Smooth muscle cell (in vitro differentiated cells): ENCODE measurements around the gene C10orf67. TPM values are rescaled to one million over a fixed set of nuclear protein-coding genes. Genes with fewer than 3 reads are reported as not detected.
"Not testable (repeated sequence)": the region's sequence is repeated elsewhere in the genome, so short reads cannot be mapped to it uniquely, and the experiment has no call there.

Experiments
- DNase-seq: peaks from one replicate; lab custom pipeline; 2025; ENCODE audit not compliant: unreplicated experiment; lab: John Stamatoyannopoulos, UW
- H2AFZ ChIP-seq: fragments of 200-600 bp; sonication (generic); 2 replicates; pipeline ENCODE4 v1.6.0; 2016; ENCODE audit warnings: antibody characterized with exemption, low read depth, mild to moderate bottlenecking
- H3F3A ChIP-seq: fragments of 200-600 bp; sonication (generic); 2 replicates; pipeline ENCODE4 v1.6.0; 2017; ENCODE audit warnings: antibody characterized with exemption, low read depth
- H3K27ac ChIP-seq: fragments of 200-600 bp; sonication (generic); 2 replicates; pipeline ENCODE4 v1.5.1; 2016; ENCODE audit warnings: low read depth, mild to moderate bottlenecking
- H3K27me3 ChIP-seq: fragments of 200-600 bp; sonication (generic); 2 replicates; pipeline ENCODE4 v1.6.1; 2016; ENCODE audit warnings: low read depth, mild to moderate bottlenecking
- H3K36me3 ChIP-seq: fragments of 200-600 bp; sonication (generic); 2 replicates; pipeline ENCODE4 v1.5.1; 2016; ENCODE audit warnings: low read depth
- H3K4me1 ChIP-seq: fragments of 200-600 bp; sonication (generic); 2 replicates; pipeline ENCODE4 v1.5.1; 2016; ENCODE audit warnings: low read depth
- H3K4me2 ChIP-seq: fragments of 200-600 bp; sonication (generic); 2 replicates; pipeline ENCODE4 v1.6.0; 2016; ENCODE audit warnings: mild to moderate bottlenecking
- H3K4me3 ChIP-seq: fragments of 200-600 bp; sonication (generic); 2 replicates; pipeline ENCODE4 v1.5.1; 2016; ENCODE audit warnings: mild to moderate bottlenecking
- H3K79me2 ChIP-seq: fragments of 200-600 bp; sonication (generic); 2 replicates; pipeline ENCODE4 v1.6.0; 2016; ENCODE audit warnings: low read depth, mild to moderate bottlenecking
- H3K9ac ChIP-seq: fragments of 200-600 bp; sonication (generic); 2 replicates; pipeline ENCODE4 v1.6.0; 2016; ENCODE audit warnings: low read depth
- H3K9me3 ChIP-seq: fragments of 200-600 bp; sonication (generic); replicated peaks from 2 replicates; pipeline ENCODE4 v1.5.1; 2016; ENCODE audit warnings: low read depth
- H4K20me1 ChIP-seq: fragments of 200-600 bp; sonication (generic); 2 replicates; pipeline ENCODE4 v1.6.0; 2016; ENCODE audit warnings: low read depth
- WGBS: methylation state at CpG from one replicate; pipeline ENCODE4 v1.1.7; 2016; ENCODE audit warnings: low lambda C conversion rate; 5-methylcytosine and 5-hydroxymethylcytosine counted together
- polyA plus RNA-seq: library from polyadenylated mRNA; unstranded; fragments of >200 nt; fragmentation: Nextera tagmentation; extraction: Ambion mirVana; gene quantifications from 2 replicates; pipeline ENCODE4 v1.2.1, GENCODE V29; 2016
- total RNA-seq: library from RNA; depleted of rRNA; stranded (reverse); fragments of >200 nt; gene quantifications from 2 replicates; pipeline ENCODE4 v1.2.3, GENCODE V29; 2014
- TF ChIP-seq, protein P1 (sequence below): fragments of 200-600 bp; sonication (generic); IDR thresholded peaks from 2 replicates; pipeline ENCODE4 v1.5.1; 2017; ENCODE audit warnings: borderline replicate concordance, mild to moderate bottlenecking, antibody characterized with exemption; ENCODE audit not compliant: insufficient read depth, poor library complexity, severe bottlenecking

The C10orf67 gene
- total and polyA plus RNA-seq, 2 experiments from 2014 or later: not detected

DNA sequence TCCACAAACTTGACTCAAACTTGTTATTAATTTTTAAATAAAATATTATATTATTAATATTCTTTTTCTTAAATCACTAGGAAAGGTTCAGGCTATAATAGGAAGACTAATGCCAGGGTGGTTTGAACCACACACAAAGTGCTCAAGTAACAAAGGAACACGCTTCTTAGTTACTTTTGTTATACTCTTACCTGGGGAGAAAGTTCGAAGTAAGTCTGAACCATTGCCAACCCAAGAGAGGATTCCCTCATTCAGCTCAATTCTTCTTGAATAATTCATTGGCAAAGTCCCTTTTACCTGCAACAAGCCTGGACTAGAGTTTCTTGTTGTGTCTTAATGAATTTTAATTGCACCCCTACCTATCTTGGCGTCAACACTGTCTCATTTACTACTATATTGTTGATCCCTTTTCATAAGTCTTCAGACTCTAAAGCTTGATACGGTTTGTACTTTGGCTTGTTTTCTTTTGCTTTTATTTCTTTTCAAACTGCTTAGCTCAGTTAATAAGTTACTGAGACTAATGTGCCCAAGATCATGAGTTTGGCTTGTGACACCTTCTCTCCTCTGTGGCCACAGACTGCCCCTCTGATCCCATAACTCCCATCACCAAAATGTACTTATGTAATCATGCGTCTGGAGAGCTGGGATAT, 10.2 kb upstream of the C10orf67 start:
- no peaks in the 10 kb centered on the region for H4K20me1 ChIP-seq
- no peak for DNase-seq
- H3K4me3 ChIP-seq: no peak overlapping the region
- TF ChIP-seq, protein P1, sequence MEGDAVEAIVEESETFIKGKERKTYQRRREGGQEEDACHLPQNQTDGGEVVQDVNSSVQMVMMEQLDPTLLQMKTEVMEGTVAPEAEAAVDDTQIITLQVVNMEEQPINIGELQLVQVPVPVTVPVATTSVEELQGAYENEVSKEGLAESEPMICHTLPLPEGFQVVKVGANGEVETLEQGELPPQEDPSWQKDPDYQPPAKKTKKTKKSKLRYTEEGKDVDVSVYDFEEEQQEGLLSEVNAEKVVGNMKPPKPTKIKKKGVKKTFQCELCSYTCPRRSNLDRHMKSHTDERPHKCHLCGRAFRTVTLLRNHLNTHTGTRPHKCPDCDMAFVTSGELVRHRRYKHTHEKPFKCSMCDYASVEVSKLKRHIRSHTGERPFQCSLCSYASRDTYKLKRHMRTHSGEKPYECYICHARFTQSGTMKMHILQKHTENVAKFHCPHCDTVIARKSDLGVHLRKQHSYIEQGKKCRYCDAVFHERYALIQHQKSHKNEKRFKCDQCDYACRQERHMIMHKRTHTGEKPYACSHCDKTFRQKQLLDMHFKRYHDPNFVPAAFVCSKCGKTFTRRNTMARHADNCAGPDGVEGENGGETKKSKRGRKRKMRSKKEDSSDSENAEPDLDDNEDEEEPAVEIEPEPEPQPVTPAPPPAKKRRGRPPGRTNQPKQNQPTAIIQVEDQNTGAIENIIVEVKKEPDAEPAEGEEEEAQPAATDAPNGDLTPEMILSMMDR: no peak
- H3K79me2 ChIP-seq: no peaks in the 10 kb centered on the region
- no peak overlapping the region for H2AFZ ChIP-seq
- 69% methylated on average over 5 of the region's 5 CpGs for WGBS
- no peak overlapping the region for H3K4me2 ChIP-seq
- no peaks in the 10 kb centered on the region for H3K9me3 ChIP-seq
- no peaks in the 10 kb centered on the region for H3F3A ChIP-seq
- H3K4me1 ChIP-seq: no peaks in the 10 kb centered on the region
- no peaks in the 10 kb centered on the region for H3K36me3 ChIP-seq
- no peaks in the 10 kb centered on the region for H3K27me3 ChIP-seq
- no peak overlapping the region for H3K27ac ChIP-seq
- no peak overlapping the region for H3K9ac ChIP-seq

DNA sequence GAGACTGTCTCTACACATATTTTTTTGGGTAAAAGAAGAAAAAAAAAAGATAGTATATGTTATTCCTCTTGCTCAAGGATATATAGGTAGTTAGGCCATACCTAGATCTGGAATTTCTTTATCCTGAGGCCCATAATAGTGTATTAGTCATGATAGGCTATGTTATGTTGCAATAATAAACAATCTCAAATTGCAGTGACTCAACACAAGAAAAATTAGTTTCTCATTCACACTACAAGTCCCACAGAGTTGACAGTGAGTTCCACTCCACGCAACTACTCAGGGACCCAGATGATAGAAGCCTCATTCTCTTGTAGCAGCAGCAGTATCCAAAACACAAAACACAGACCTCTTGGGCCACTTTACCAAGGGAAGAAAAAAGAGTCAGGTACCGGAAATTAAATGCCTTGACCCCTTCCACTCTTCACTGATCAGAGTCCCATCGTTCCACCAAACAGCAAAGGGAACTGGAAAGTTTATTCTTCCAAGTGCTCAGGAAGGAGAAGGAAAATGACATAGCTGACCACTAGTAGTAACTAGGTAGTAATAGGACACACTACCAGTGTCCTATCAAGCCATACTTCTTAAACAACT, 7.4 kb upstream of the C10orf67 start:
- H3K4me3 ChIP-seq: no peak overlapping the region
- 77% methylated on average over 3 of the region's 3 CpGs for WGBS

DNA sequence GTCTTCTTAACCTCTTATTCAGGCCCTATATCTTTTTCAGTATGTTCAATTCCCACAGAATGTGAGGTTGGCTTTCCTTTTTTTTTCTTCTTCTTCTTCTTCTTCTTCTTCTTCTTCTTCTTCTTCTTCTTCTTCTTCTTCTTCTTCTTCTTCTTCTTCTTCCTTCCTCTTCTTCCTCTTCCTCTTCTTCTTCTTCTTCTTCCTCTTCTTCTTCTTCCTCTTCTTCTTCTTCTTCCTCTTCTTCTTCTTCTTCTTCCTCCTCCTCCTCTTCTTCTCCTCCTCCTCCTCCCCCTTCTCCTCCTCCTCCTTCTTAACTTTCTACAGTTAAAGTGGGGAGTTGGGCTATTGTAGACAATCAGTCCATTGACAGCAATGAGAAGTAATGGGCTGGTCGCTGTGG, 6.1 kb upstream of the C10orf67 start:
- DNase-seq, H3K79me2 ChIP-seq, H3K4me3 ChIP-seq, H4K20me1 ChIP-seq, H3K9me3 ChIP-seq, H2AFZ ChIP-seq, H3F3A ChIP-seq, H3K4me2 ChIP-seq, H3K9ac ChIP-seq, H3K36me3 ChIP-seq, H3K4me1 ChIP-seq, H3K27me3 ChIP-seq, H3K27ac ChIP-seq: not testable (repeated sequence)
- WGBS: 84% methylated on average over 1 of the region's 1 CpG

More for the DNA sequence above, 7.4 kb upstream of the C10orf67 start:
- H3K27me3 ChIP-seq: peaks cover 4% of the 10 kb centered on the region
- H3F3A ChIP-seq: peaks cover 5% of the 10 kb centered on the region
- no peaks in the 10 kb centered on the region for H3K9me3 ChIP-seq
- no peak overlapping the region for H3K9ac ChIP-seq
- H3K36me3 ChIP-seq: no peaks in the 10 kb centered on the region
- no peak overlapping the region for H3K4me2 ChIP-seq
- no peak overlapping the region for H2AFZ ChIP-seq
- H3K79me2 ChIP-seq: no peaks in the 10 kb centered on the region
- H3K27ac ChIP-seq: no peak overlapping the region
- no peak for DNase-seq
- no peaks in the 10 kb centered on the region for H3K4me1 ChIP-seq
- TF ChIP-seq, protein P1: no peak
- no peaks in the 10 kb centered on the region for H4K20me1 ChIP-seq

DNA sequence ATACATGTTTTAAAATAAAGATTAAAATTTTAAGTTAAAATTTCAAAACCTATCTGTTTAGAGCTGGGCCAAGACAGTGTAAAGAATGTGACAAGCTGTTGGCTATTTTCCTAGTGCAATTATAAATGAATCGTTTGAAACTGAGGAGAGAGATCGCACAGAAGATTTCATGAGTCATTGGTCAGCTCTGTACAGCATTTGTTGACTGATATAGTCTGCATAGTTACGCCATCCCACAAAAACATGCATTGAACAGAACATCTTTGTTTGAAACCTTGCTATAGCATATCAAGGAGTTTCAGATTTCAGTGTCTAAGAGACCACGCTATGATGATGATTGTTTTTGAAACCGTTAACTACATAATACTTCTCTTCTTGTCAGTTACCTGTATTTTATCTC, 1.3 kb upstream of the C10orf67 start:
- H3K27ac ChIP-seq: peak overlapping the region; percentile 75
- H3K9ac ChIP-seq: peak overlapping the region; percentile 20
- no peaks in the 10 kb centered on the region for H3K9me3 ChIP-seq
- H2AFZ ChIP-seq: no peak overlapping the region
- peak overlapping the region; percentile 88 for H3K4me2 ChIP-seq
- peaks cover 5% of the 10 kb centered on the region for H3F3A ChIP-seq
- H3K4me3 ChIP-seq: no peak overlapping the region
- H3K79me2 ChIP-seq: no peaks in the 10 kb centered on the region
- H4K20me1 ChIP-seq: no peaks in the 10 kb centered on the region
- peaks cover 9% of the 10 kb centered on the region for H3K27me3 ChIP-seq
- no peaks in the 10 kb centered on the region for H3K36me3 ChIP-seq
- TF ChIP-seq, protein P1: no peak
- DNase-seq: no peak
- 30% methylated on average over 5 of the region's 5 CpGs for WGBS
- H3K4me1 ChIP-seq: peaks cover 7% of the 10 kb centered on the region
